Activated B cell treated with CpG ODN at 0.5 μM for 24 hours (primary cell): ENCODE results near the gene ARHGEF10L. TPM values are rescaled to one million over a fixed set of nuclear protein-coding genes. Genes with fewer than 3 reads are reported as not detected.
A peak's percentile ranks its signal among the peaks of the same experiment; 100 is the strongest.
"Not testable (repeated sequence)": the region's sequence is repeated elsewhere in the genome, so short reads cannot be mapped to it uniquely, and the experiment has no call there.

Experiments
- ATAC-seq: fragments of 200-7000 bp; cut with Tn5 transposase; one replicate; pipeline ENCODE4 v1.10.0; 2021; ENCODE audit warnings: low read depth, mild to moderate bottlenecking, moderate library complexity
- CTCF ChIA-PET: fragments of 350-600 bp; sonication (Branson Sonifier 250); formaldehyde crosslinking; loops from one replicate; lab custom pipeline; 2021; ENCODE audit warnings: antibody characterized with exemption; lab: Charles Lee
- POLR2A ChIA-PET: fragments of 350-600 bp; sonication (Branson Sonifier 250); formaldehyde crosslinking; loops from one replicate; lab custom pipeline; 2021; ENCODE audit warnings: antibody characterized with exemption; lab: Charles Lee
- DNase-seq: peaks from one replicate; pipeline ENCODE4 v3.0.0; 2022
- H3K27ac Mint-ChIP-seq: one replicate; pipeline ENCODE4 v1.8.0; 2020; ENCODE audit warnings: mixed read lengths
- H3K27me3 Mint-ChIP-seq: one replicate; pipeline ENCODE4 v1.8.0; 2021; ENCODE audit warnings: mixed read lengths
- H3K36me3 Mint-ChIP-seq: one replicate; pipeline ENCODE4 v1.8.0; 2021; ENCODE audit warnings: low read depth, mixed read lengths
- H3K4me1 Mint-ChIP-seq: one replicate; pipeline ENCODE4 v1.8.0; 2021; ENCODE audit warnings: mixed read lengths
- H3K4me3 Mint-ChIP-seq: one replicate; pipeline ENCODE4 v1.8.0; 2020; ENCODE audit warnings: mild to moderate bottlenecking, mixed read lengths
- H3K9me3 Mint-ChIP-seq: one replicate; pipeline ENCODE4 v1.8.0; 2020; ENCODE audit warnings: mixed read lengths
- intact Hi-C: fragments of 100-400 bp; cut with micrococcal nuclease; formaldehyde crosslinking; loops from one replicate; pipeline ENCODE4 v1.15.1; 2024
- total RNA-seq: library from RNA; stranded (reverse); gene quantifications from 2 replicates; pipeline ENCODE4 v1.2.3, GENCODE V29; 2022
- TF ChIP-seq, protein P1 (sequence below): fragments of 200-600 bp; IDR thresholded peaks from one replicate; pipeline ENCODE4 v1.8.0; 2022; ENCODE audit warnings: antibody characterized with exemption, mild to moderate bottlenecking

Gene ARHGEF10L, protein sequence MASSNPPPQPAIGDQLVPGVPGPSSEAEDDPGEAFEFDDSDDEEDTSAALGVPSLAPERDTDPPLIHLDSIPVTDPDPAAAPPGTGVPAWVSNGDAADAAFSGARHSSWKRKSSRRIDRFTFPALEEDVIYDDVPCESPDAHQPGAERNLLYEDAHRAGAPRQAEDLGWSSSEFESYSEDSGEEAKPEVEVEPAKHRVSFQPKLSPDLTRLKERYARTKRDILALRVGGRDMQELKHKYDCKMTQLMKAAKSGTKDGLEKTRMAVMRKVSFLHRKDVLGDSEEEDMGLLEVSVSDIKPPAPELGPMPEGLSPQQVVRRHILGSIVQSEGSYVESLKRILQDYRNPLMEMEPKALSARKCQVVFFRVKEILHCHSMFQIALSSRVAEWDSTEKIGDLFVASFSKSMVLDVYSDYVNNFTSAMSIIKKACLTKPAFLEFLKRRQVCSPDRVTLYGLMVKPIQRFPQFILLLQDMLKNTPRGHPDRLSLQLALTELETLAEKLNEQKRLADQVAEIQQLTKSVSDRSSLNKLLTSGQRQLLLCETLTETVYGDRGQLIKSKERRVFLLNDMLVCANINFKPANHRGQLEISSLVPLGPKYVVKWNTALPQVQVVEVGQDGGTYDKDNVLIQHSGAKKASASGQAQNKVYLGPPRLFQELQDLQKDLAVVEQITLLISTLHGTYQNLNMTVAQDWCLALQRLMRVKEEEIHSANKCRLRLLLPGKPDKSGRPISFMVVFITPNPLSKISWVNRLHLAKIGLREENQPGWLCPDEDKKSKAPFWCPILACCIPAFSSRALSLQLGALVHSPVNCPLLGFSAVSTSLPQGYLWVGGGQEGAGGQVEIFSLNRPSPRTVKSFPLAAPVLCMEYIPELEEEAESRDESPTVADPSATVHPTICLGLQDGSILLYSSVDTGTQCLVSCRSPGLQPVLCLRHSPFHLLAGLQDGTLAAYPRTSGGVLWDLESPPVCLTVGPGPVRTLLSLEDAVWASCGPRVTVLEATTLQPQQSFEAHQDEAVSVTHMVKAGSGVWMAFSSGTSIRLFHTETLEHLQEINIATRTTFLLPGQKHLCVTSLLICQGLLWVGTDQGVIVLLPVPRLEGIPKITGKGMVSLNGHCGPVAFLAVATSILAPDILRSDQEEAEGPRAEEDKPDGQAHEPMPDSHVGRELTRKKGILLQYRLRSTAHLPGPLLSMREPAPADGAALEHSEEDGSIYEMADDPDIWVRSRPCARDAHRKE (N-terminal part only)
- 0.59 and 0.62 TPM in 2 replicates for total RNA-seq

DNA sequence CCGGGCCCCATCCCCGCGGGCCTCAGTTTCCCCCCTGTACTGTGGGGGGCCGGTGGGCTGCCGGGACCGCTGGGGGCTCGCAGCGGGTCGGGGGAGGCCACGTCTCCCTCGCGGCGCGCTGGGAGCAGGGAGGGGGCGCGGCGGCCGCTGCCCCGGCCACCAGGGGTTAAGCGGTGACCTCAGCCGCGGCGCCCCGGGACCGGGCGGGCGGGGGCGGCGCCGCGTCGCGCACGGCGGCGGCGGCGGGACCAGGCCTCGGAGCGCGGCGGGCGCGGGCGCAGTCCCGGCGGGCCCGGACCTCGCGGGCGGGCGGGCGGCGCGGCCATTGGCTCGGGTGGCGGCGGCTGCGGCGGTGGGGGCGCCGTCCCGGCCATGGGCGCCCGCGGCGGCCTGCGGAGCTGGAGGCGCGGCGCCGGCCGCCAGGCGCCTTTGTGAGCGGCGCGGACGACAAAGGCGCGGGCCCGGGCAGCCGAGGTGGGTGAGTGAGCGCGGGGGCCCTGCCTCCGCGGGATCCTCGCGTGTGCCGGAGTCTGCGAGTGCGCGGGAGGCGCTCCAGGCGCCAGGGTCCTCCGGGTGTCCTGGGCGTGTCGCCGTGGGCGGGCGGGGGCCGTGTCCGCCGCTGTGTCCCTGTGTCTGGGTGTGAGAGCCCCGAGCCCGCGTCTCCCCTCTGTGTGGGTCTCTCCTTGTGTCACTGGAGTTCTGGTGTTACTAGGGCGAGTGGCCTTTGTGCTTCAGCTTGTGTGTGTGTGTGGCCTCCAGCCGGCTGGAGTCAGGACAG, at the start of gene ARHGEF10L:
ARHGEF10L (plus strand) TSS at position 222 of the 778 bp plus-strand sequence. CDS start 40,898 bp downstream, outside the sequence.
- ATAC-seq, result peak; percentile 6
- TF ChIP-seq, protein P1, sequence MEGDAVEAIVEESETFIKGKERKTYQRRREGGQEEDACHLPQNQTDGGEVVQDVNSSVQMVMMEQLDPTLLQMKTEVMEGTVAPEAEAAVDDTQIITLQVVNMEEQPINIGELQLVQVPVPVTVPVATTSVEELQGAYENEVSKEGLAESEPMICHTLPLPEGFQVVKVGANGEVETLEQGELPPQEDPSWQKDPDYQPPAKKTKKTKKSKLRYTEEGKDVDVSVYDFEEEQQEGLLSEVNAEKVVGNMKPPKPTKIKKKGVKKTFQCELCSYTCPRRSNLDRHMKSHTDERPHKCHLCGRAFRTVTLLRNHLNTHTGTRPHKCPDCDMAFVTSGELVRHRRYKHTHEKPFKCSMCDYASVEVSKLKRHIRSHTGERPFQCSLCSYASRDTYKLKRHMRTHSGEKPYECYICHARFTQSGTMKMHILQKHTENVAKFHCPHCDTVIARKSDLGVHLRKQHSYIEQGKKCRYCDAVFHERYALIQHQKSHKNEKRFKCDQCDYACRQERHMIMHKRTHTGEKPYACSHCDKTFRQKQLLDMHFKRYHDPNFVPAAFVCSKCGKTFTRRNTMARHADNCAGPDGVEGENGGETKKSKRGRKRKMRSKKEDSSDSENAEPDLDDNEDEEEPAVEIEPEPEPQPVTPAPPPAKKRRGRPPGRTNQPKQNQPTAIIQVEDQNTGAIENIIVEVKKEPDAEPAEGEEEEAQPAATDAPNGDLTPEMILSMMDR, result no peak
- Mint-ChIP-seq H3K36me3 (no peaks in the 10 kb centered on the region), H3K27ac (no peak within 1 kb of the TSS), H3K27me3 (peaks cover 16% of the 10 kb centered on the region), H3K4me1 (peaks cover 23% of the 10 kb centered on the region), H3K4me3 (peak within 1 kb of the TSS; percentile 76), H3K9me3 (peaks cover 2% of the 10 kb centered on the region)
- no peak for DNase-seq
- ChIA-PET POLR2A (no interaction called here), CTCF (no interaction called here)
- intact Hi-C loops, result loop anchor here (10.0 kb wide), 1 partner anchor 95 kb away; no protein-coding TSS in a partner anchor

DNA sequence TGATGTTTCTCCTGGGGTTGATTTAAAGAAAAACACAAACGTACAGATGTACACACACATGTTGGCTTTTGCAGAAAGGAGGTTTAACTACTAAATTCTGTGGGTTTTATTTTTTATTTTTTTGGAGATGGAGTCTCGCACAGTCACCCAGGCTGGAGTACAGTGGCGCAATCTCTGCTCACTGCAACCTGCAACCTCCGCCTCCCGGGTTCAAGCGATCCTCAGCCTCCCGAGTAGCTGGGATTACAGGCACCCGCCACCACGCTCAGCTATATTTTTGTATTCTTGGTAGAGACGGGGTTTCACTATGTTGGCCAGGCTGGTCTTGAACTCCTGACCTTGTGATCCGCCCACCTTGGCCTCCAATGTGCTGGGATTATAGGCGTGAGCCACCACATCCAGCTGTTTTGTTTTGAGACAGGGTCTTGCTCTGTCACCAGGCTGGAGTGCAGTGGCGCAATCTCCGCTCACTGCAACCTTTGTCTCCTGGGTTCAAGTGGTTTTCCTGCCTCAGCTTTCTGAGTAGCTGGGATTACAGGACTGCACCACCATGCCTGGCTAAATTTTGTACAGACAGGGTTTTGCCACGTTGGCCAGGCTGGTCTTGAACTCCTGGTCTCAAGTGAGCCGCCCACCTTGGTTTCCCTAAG, 49.6 kb upstream of the ARHGEF10L start:
- H3K27me3 Mint-ChIP-seq, H3K4me3 Mint-ChIP-seq, H3K27ac Mint-ChIP-seq, H3K9me3 Mint-ChIP-seq, H3K36me3 Mint-ChIP-seq, POLR2A ChIA-PET, ATAC-seq, H3K4me1 Mint-ChIP-seq, DNase-seq: not testable (repeated sequence)
- intact Hi-C loops, result loop anchor here (5.0 kb wide), 1 partner anchor 1087 kb away; no protein-coding TSS in a partner anchor
- CTCF ChIA-PET, result interaction anchor here (0.6 kb wide), 1 partner anchor 1331 kb away, joined by 3 read pairs; no protein-coding TSS in a partner anchor

DNA sequence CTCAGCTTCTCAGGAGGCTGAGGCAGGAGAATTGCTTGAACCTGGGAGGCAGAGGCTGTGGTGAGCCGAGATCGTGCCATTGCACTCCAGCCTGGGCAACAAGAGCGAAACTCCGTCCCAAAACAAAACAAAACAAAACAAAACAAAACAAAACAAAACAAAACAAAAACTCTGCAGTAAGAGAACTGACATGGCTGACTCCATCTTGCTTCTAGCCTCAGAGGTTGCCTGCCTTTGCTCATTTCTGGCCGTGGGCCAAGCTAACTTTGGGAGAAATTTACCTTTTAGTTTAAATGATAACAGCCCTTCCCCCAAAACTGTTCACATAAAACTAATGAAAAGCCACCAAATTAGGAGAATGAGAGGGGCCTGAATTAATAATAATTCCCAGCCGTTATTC, 48.8 kb upstream of the ARHGEF10L start:
- CTCF ChIA-PET, H3K36me3 Mint-ChIP-seq, DNase-seq, ATAC-seq, H3K4me1 Mint-ChIP-seq, H3K27me3 Mint-ChIP-seq, H3K9me3 Mint-ChIP-seq, H3K4me3 Mint-ChIP-seq, H3K27ac Mint-ChIP-seq, POLR2A ChIA-PET: not testable (repeated sequence)
- intact Hi-C loops, result loop anchor here (5.0 kb wide), 1 partner anchor 1087 kb away; no protein-coding TSS in a partner anchor

DNA sequence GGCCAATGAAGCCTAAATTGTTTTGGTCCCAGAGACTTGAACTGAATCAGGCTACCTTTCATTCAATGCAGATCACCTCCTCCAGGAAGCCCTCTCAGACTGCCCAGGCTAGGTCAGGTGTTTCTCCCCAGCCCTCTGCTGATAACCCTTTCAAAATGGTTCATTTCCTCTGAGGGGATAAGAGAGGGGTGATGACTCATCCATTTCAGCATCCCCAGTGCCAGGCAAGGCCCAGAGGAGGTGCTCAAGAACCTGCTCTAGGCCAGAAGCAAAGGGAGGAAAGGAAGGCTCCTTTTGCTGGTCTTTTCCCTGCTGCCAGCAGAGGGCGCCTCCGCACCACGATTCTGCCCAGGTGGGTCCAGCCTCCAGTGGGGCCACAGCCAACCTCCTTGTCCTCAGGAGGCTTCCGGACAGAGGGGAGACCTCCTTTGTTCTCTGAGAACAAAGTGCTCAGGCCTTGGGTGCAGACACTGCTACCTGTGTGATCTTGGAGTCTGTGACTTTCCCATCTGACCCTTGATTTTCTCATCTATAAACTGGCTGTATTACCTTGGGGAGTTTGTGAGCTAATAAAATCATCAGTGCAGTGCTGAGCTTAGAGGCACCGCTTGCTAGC, 45.3 kb upstream of the ARHGEF10L start:
- ATAC-seq, result peak; percentile 85
- TF ChIP-seq, protein P1, result no peak

DNA sequence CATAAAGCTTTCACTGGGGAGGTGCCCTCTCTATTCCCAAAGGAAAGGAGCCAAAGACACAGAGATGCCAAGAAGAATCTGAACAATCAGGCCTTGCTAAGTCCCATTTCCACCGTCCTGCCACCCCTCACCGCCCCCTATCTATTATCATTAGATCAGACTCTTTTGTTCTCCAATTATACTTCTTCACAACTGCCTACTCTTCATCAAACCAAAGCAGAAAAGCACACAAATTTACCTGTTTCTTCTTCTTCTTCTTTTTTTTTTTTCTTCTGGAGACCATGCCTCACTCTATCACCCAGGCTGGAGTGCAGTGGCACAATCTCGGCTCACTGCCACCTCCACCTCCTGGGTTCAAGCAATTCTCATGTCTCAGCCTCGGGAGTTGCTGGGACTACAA, 43.1 kb upstream of the ARHGEF10L start:
- Mint-ChIP-seq H3K4me3 (no peak overlapping the region), H3K36me3 (no peaks in the 10 kb centered on the region), H3K27ac (no peak overlapping the region), H3K27me3 (peaks cover 4% of the 10 kb centered on the region), H3K9me3 (no peaks in the 10 kb centered on the region), H3K4me1 (no peaks in the 10 kb centered on the region)
- CTCF ChIA-PET, result no interaction called here
- intact Hi-C loops, result no loop called here
- DNase-seq (no peak), ATAC-seq (no peak)
- POLR2A ChIA-PET, result interaction anchor here (0.6 kb wide), 1 partner anchor 57 kb away, joined by 3 read pairs; the partner anchor contains the start of gene RCC2
- TF ChIP-seq, protein P1, result no peak

More for the DNA sequence above, 45.3 kb upstream of the ARHGEF10L start:
- Mint-ChIP-seq H3K4me1 (no peaks in the 10 kb centered on the region), H3K9me3 (no peaks in the 10 kb centered on the region), H3K36me3 (no peaks in the 10 kb centered on the region), H3K4me3 (no peak overlapping the region), H3K27me3 (no peaks in the 10 kb centered on the region), H3K27ac (no peak overlapping the region)
- intact Hi-C loops, result loop anchor here (2.0 to 5.0 kb wide), 2 partner anchors 113 to 1083 kb away; no protein-coding TSS in a partner anchor
- ChIA-PET POLR2A (no interaction called here), CTCF (interaction anchor here (0.6 to 3.2 kb wide), 6 partner anchors 42 to 609 kb away, joined by 3 to 21 read pairs (median 3); no protein-coding TSS in a partner anchor)
- DNase-seq, result peak; percentile 49
